Measurements from ENCODE around the gene DLG2. TPM values are rescaled to one million over a fixed set of nuclear protein-coding genes. Genes with fewer than 3 reads are reported as not detected.

Gene DLG2
- total and polyA plus RNA-seq, 7 donors, result 0.60 to 25.8 (median 9.7) TPM; not detected in 1

- WGBS, 2 donors, result 82 to 83% methylated on average over 2 of the region's 2 CpGs
Observed at GRCh38 chr11:84273541-84273940, 1353.6 kb downstream of the DLG2 start.

GRCh38 chr11:84270466-84270865 is 1356.7 kb downstream of the DLG2 start:
- no peaks in the 10 kb centered on the region for H3K9me3 ChIP-seq
- no peaks in the 10 kb centered on the region for H3K4me1 ChIP-seq
- H3K36me3 ChIP-seq, result no peaks in the 10 kb centered on the region
- H3K27ac ChIP-seq, result no peak overlapping the region
- H3K27me3 ChIP-seq, result no peaks in the 10 kb centered on the region
- no peak overlapping the region for H3K4me3 ChIP-seq
- intact Hi-C loops (cut with DNase I), result no loop called here
- TF ChIP-seq POLR2AphosphoS5 (IDR thresholded peaks at IDR 0.05) (no peak), EP300 (IDR thresholded peaks at IDR 0.05) (no peak), CTCF (IDR thresholded peaks at IDR 0.05) (no peak), POLR2A (IDR thresholded peaks at IDR 0.05) (no peak)
- WGBS, 2 donors, result 88 to 90% methylated on average over 6 of the region's 6 CpGs
- no peak for DNase-seq

More at GRCh38 chr11:84273541-84273940, 1353.6 kb downstream of the DLG2 start:
- H3K4me3 ChIP-seq, result no peak overlapping the region
- no peak overlapping the region for H3K27ac ChIP-seq
- no peaks in the 10 kb centered on the region for H3K9me3 ChIP-seq
- no peak for DNase-seq
- H3K27me3 ChIP-seq, result no peaks in the 10 kb centered on the region
- intact Hi-C loops (cut with DNase I), result no loop called here
- no peaks in the 10 kb centered on the region for H3K4me1 ChIP-seq
- no peaks in the 10 kb centered on the region for H3K36me3 ChIP-seq
- no peak for TF ChIP-seq EP300 (IDR thresholded peaks at IDR 0.05)
- TF ChIP-seq POLR2A (IDR thresholded peaks at IDR 0.05), result no peak
- no peak for TF ChIP-seq POLR2AphosphoS5 (IDR thresholded peaks at IDR 0.05)
- no peak for TF ChIP-seq CTCF (IDR thresholded peaks at IDR 0.05)

- Histone ChIP-seq H3K9me3 (no peaks in the 10 kb centered on the region), H3K4me1 (no peaks in the 10 kb centered on the region), H3K27ac (no peak overlapping the region), H3K4me3 (no peak overlapping the region), H3K36me3 (no peaks in the 10 kb centered on the region), H3K27me3 (no peaks in the 10 kb centered on the region)
- intact Hi-C loops (cut with DNase I), result loop anchor here (10.0 kb wide), 1 partner anchor 429 kb away; no protein-coding TSS in a partner anchor
- 73 to 75% methylated on average over 1 of the region's 1 CpG for WGBS, 2 donors
- DNase-seq, result no peak
- TF ChIP-seq EP300 (IDR thresholded peaks at IDR 0.05) (no peak), CTCF (IDR thresholded peaks at IDR 0.05) (no peak), POLR2A (IDR thresholded peaks at IDR 0.05) (no peak), POLR2AphosphoS5 (IDR thresholded peaks at IDR 0.05) (no peak)
Observed at GRCh38 chr11:84264066-84264465, 1363.1 kb downstream of the DLG2 start.

GRCh38 chr11:84261707-84262106 is 1365.4 kb downstream of the DLG2 start:
- Histone ChIP-seq H3K4me3 (no peak overlapping the region), H3K27ac (no peak overlapping the region), H3K4me1 (no peaks in the 10 kb centered on the region), H3K27me3 (no peaks in the 10 kb centered on the region), H3K36me3 (no peaks in the 10 kb centered on the region), H3K9me3 (no peaks in the 10 kb centered on the region)
- intact Hi-C loops (cut with DNase I), result loop anchor here (10.0 kb wide), 1 partner anchor 427 kb away; no protein-coding TSS in a partner anchor
- no peak for TF ChIP-seq EP300 (IDR thresholded peaks at IDR 0.05)
- no peak for TF ChIP-seq POLR2AphosphoS5 (IDR thresholded peaks at IDR 0.05)
- TF ChIP-seq POLR2A (IDR thresholded peaks at IDR 0.05), result no peak
- no peak for TF ChIP-seq CTCF (IDR thresholded peaks at IDR 0.05)
- no peak for DNase-seq

GRCh38 chr11:84260862-84261261 is 1366.3 kb downstream of the DLG2 start:
- Histone ChIP-seq H3K4me3 (no peak overlapping the region), H3K27me3 (no peaks in the 10 kb centered on the region), H3K36me3 (no peaks in the 10 kb centered on the region), H3K27ac (no peak overlapping the region), H3K9me3 (no peaks in the 10 kb centered on the region), H3K4me1 (no peaks in the 10 kb centered on the region)
- intact Hi-C loops (cut with DNase I), result loop anchor here (10.0 kb wide), 1 partner anchor 426 kb away; no protein-coding TSS in a partner anchor
- WGBS, 2 donors, result 12 to 32% methylated on average over 1 of the region's 1 CpG
- TF ChIP-seq POLR2AphosphoS5 (IDR thresholded peaks at IDR 0.05) (no peak), CTCF (IDR thresholded peaks at IDR 0.05) (no peak), EP300 (IDR thresholded peaks at IDR 0.05) (no peak), POLR2A (IDR thresholded peaks at IDR 0.05) (no peak)
- DNase-seq, result no peak

Measured in sigmoid colon (tissue), 7 donors.